ENCODE measurements around the gene HOXC13.

The HOXC13 gene

GRCh38 chr12:53916788-53917655 is 21.6 kb upstream of the HOXC13 start:
- ChIA-PET CTCF (no interaction called here), POLR2A (no interaction called here)
- TF ChIP-seq CTCF (IDR thresholded peaks at IDR 0.05; ENCODE audit: insufficient read depth, low read length, missing control alignments), result no peak
- no peak overlapping the region for H3K4me3 ChIP-seq (ENCODE audit: low read depth, low read length)
- DNase-seq (ENCODE audit: low read depth, low spot score), result no peak

- H3K4me3 ChIP-seq (ENCODE audit: low read depth, low read length), result no peak overlapping the region
- ChIA-PET CTCF (no interaction called here), POLR2A (no interaction called here)
- no peak for TF ChIP-seq CTCF (IDR thresholded peaks at IDR 0.05; ENCODE audit: insufficient read depth, low read length, missing control alignments)
- DNase-seq (ENCODE audit: low read depth, low spot score), result no peak
These were observed 13.9 kb upstream of the HOXC13 start for GRCh38 chr12:53924521-53925405.

GRCh38 chr12:53927220-53928029 is 11.2 kb upstream of the HOXC13 start:
- no peak overlapping the region for H3K4me3 ChIP-seq (ENCODE audit: low read depth, low read length)
- ChIA-PET POLR2A (no interaction called here), CTCF (no interaction called here)
- no peak for TF ChIP-seq CTCF (IDR thresholded peaks at IDR 0.05; ENCODE audit: insufficient read depth, low read length, missing control alignments)
- DNase-seq (ENCODE audit: low read depth, low spot score), result no peak

GRCh38 chr12:53928054-53928835 is 10.4 kb upstream of the HOXC13 start:
- ChIA-PET POLR2A (no interaction called here), CTCF (no interaction called here)
- no peak overlapping the region for H3K4me3 ChIP-seq (ENCODE audit: low read depth, low read length)
- DNase-seq (ENCODE audit: low read depth, low spot score), result no peak
- no peak for TF ChIP-seq CTCF (IDR thresholded peaks at IDR 0.05; ENCODE audit: insufficient read depth, low read length, missing control alignments)

GRCh38 chr12:53929527-53929926 is 9.1 kb upstream of the HOXC13 start:
- H3K4me3 ChIP-seq (ENCODE audit: low read depth, low read length), result no peak overlapping the region
- no peak for TF ChIP-seq CTCF (IDR thresholded peaks at IDR 0.05; ENCODE audit: insufficient read depth, low read length, missing control alignments)
- no peak for DNase-seq (ENCODE audit: low read depth, low spot score)
- ChIA-PET POLR2A (no interaction called here), CTCF (no interaction called here)

Data from AG04449 (cell line).